GM12864 (cell line): ENCODE results near the gene WWOX.

Experiments
- DNase-seq: peaks from one replicate; pipeline ENCODE4 v3.0.0-alpha.2; 2011; ENCODE audit warnings: low read depth
- H3K4me3 ChIP-seq: 2 replicates; pipeline ENCODE4 v1.5.1; 2011; ENCODE audit warnings: mild to moderate bottlenecking, low read depth, low read length, control low read depth
- TF ChIP-seq, protein P1 (sequence below): IDR thresholded peaks from 2 replicates; pipeline ENCODE4 v1.5.1; 2011; ENCODE audit warnings: low read depth, mild to moderate bottlenecking, moderate library complexity, low read length, control low read depth, inconsistent platforms; ENCODE audit errors: missing control alignments

WWOX gene

DNA sequence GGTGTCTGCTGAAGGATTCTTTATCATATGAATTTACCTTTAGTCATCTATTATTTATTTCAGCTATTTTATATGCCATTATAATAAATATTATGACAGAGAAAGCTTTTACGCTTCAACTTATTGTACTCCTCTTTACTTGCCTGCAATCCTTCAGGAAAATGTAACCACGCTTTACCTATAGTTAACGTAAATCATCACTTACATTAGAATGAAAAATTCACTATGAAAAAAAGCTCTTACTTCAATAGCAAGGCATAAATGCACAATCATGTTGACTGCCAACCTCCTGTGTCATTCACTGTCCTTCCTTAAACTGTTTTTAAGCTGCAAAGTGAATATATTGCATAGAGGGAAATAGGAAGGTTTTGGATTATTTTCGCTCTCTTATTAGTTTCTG is 277.9 kb downstream of the WWOX start:
- no peak for DNase-seq
- H3K4me3 ChIP-seq = no peak overlapping the region
- TF ChIP-seq, protein P1, sequence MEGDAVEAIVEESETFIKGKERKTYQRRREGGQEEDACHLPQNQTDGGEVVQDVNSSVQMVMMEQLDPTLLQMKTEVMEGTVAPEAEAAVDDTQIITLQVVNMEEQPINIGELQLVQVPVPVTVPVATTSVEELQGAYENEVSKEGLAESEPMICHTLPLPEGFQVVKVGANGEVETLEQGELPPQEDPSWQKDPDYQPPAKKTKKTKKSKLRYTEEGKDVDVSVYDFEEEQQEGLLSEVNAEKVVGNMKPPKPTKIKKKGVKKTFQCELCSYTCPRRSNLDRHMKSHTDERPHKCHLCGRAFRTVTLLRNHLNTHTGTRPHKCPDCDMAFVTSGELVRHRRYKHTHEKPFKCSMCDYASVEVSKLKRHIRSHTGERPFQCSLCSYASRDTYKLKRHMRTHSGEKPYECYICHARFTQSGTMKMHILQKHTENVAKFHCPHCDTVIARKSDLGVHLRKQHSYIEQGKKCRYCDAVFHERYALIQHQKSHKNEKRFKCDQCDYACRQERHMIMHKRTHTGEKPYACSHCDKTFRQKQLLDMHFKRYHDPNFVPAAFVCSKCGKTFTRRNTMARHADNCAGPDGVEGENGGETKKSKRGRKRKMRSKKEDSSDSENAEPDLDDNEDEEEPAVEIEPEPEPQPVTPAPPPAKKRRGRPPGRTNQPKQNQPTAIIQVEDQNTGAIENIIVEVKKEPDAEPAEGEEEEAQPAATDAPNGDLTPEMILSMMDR = no peak

DNA sequence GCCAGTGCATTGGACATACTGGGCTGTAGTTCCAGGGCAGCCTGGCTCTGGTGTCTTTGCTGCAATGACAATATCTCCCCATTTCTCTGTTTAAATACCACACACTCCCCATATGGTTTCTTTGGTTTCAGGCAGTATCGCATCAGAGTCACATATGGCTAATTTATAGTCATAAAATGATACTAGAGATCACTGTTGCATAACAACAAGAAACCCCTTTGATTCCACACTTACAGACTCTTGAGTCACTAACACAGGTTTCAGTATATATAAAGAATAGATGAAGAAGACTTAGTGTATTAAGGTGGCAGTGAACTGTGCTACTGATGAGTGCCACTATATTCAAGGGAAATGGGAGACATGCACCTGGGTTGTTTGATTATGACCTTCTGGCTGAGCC is 281.6 kb downstream of the WWOX start:
- no peak overlapping the region for H3K4me3 ChIP-seq
- no peak for DNase-seq
- TF ChIP-seq, protein P1 = no peak

GRCh38 chr16:78383118-78383517 is 283.7 kb downstream of the WWOX start:
- DNase-seq = no peak
- TF ChIP-seq, protein P1 = no peak
- H3K4me3 ChIP-seq = no peak overlapping the region

GRCh38 chr16:78385086-78385805 is 285.8 kb downstream of the WWOX start:
- DNase-seq = no peak
- TF ChIP-seq, protein P1 = no peak
- no peak overlapping the region for H3K4me3 ChIP-seq

GRCh38 chr16:78386557-78387324 is 287.3 kb downstream of the WWOX start:
- no peak for DNase-seq
- TF ChIP-seq, protein P1 = no peak
- H3K4me3 ChIP-seq = no peak overlapping the region

- DNase-seq = no peak
- TF ChIP-seq, protein P1 = no peak
- no peak overlapping the region for H3K4me3 ChIP-seq
Observed at GRCh38 chr16:78389009-78389498, 289.6 kb downstream of the WWOX start.
